ENCODE results near the gene MCRS1. TPM values are rescaled to one million over a fixed set of nuclear protein-coding genes. Genes with fewer than 3 reads are reported as not detected.

MCRS1 gene
- total RNA-seq, 2 donors from 2014 or later: 54.1 to 87.0 TPM

GRCh38 chr12:49541911-49542505 lies 25.9 kb downstream of the MCRS1 start:
- no peak for DNase-seq (ENCODE audit: low spot score)
- Histone ChIP-seq H3K4me3 (no peak overlapping the region), H3K27me3 (replicated peaks; ENCODE audit: insufficient read depth) (no peaks in the 10 kb centered on the region), H3K27ac (no peak overlapping the region), H3K36me3 (no peaks in the 10 kb centered on the region), H3K9me3 (no peaks in the 10 kb centered on the region), H3K4me1 (replicated peaks) (peaks cover 4% of the 10 kb centered on the region)
- WGBS: 87% methylated on average over 7 of the region's 7 CpGs
- intact Hi-C loops (cut with DNase I): no loop called here
- no peak for TF ChIP-seq CTCF (IDR thresholded peaks at IDR 0.05)
- no peak for TF ChIP-seq POLR2AphosphoS5 (IDR thresholded peaks at IDR 0.05)
- no peak for TF ChIP-seq POLR2A (IDR thresholded peaks at IDR 0.05)

GRCh38 chr12:49541140-49541861 lies 26.6 kb downstream of the MCRS1 start:
- WGBS: 77% methylated on average over 18 of the region's 18 CpGs
- no peaks in the 10 kb centered on the region for H3K27me3 ChIP-seq (replicated peaks; ENCODE audit: insufficient read depth)
- no peak overlapping the region for H3K27ac ChIP-seq
- no peaks in the 10 kb centered on the region for H3K36me3 ChIP-seq
- TF ChIP-seq POLR2AphosphoS5 (IDR thresholded peaks at IDR 0.05): no peak
- TF ChIP-seq POLR2A (IDR thresholded peaks at IDR 0.05): no peak
- no peak for TF ChIP-seq CTCF (IDR thresholded peaks at IDR 0.05)
- DNase-seq (ENCODE audit: low spot score): no peak
- H3K4me1 ChIP-seq (replicated peaks): peaks cover 4% of the 10 kb centered on the region
- intact Hi-C loops (cut with DNase I): no loop called here
- no peaks in the 10 kb centered on the region for H3K9me3 ChIP-seq
- H3K4me3 ChIP-seq: no peak overlapping the region

DNA sequence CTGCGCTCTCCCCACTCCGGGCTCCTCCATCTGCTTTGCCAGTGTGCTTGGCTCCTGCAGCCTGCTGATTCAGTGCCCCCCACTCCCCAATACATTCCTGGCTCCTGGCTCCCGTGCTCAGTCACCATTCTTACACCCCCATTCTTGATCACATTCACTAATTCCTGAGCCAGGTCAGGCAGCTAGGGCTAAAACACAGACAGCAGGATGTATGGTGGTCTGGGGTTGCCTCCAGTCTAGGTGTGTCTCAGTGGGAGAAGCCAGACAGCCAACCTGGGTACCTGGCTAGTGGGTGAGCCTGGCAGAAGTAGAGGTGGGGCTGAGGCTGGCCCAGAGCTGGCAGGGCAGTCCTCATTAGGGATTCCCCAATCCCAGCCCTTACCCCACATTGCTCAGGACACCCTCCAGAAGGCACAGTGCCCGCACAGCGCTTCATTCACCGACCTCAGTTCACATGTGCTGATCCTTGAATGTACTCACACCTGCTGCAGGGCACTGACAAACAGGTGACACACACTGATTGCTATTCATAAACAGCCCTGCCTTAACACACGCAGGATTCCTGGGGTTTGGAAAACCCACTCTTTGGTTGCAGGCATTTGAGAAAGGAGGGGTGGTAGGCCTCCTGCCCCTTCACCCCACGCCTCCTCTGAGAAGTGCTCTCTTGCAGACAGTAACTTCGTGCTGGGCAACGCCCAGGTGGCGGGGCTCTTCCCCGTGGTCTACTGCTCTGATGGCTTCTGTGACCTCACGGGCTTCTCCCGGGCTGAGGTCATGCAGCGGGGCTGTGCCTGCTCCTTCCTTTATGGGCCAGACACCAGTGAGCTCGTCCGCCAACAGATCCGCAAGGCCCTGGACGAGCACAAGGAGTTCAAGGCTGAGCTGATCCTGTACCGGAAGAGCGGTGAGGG lies 27.5 kb downstream of the MCRS1 start:
- H3K27me3 ChIP-seq (replicated peaks; ENCODE audit: insufficient read depth): no peaks in the 10 kb centered on the region
- WGBS: 86% methylated on average over 21 of the region's 21 CpGs
- no peak overlapping the region for H3K27ac ChIP-seq
- H3K9me3 ChIP-seq: no peaks in the 10 kb centered on the region
- no peak overlapping the region for H3K4me3 ChIP-seq
- TF ChIP-seq POLR2AphosphoS5 (IDR thresholded peaks at IDR 0.05) (no peak), POLR2A (IDR thresholded peaks at IDR 0.05) (no peak), CTCF (IDR thresholded peaks at IDR 0.05) (no peak)
- intact Hi-C loops (cut with DNase I): no loop called here
- no peaks in the 10 kb centered on the region for H3K36me3 ChIP-seq
- no peak for DNase-seq (ENCODE audit: low spot score)
- H3K4me1 ChIP-seq (replicated peaks): peaks cover 4% of the 10 kb centered on the region

GRCh38 chr12:49539406-49540228 lies 28.3 kb downstream of the MCRS1 start:
- peak overlapping the region in 1 of 2 donors; percentile 32 for H3K4me3 ChIP-seq
- no peaks in the 10 kb centered on the region for H3K36me3 ChIP-seq
- 21% methylated on average over 44 of the region's 47 CpGs for WGBS
- H3K9me3 ChIP-seq: no peaks in the 10 kb centered on the region
- DNase-seq (ENCODE audit: low spot score): no peak
- H3K4me1 ChIP-seq (replicated peaks): peaks cover 4% of the 10 kb centered on the region
- H3K27me3 ChIP-seq (replicated peaks; ENCODE audit: insufficient read depth): no peaks in the 10 kb centered on the region
- no peak overlapping the region for H3K27ac ChIP-seq
- intact Hi-C loops (cut with DNase I): no loop called here
- TF ChIP-seq POLR2AphosphoS5 (IDR thresholded peaks at IDR 0.05) (no peak), POLR2A (IDR thresholded peaks at IDR 0.05) (no peak)
